H9 (cell line): ENCODE results near the gene PPIL6. TPM values are rescaled to one million over a fixed set of nuclear protein-coding genes. Genes with fewer than 3 reads are reported as not detected.

ENCODE experiments used
- DNase-seq: peaks from one replicate; pipeline ENCODE4 v3.0.0-alpha.2; 2017
- H2AFZ ChIP-seq: one replicate; pipeline ENCODE4 v1.6.1; 2013; ENCODE audit warnings: mild to moderate bottlenecking, low read length, control low read depth, moderate library complexity
- H2AK5ac ChIP-seq: 2 replicates; pipeline ENCODE4 v1.6.1; 2013; ENCODE audit warnings: low read length, control low read depth, mixed read lengths; ENCODE audit not compliant: insufficient read length
- H2BK120ac ChIP-seq: one replicate; pipeline ENCODE4 v1.6.1; 2013; ENCODE audit warnings: low read depth, mild to moderate bottlenecking, low read length, control low read depth, inconsistent platforms; ENCODE audit not compliant: poor library complexity, severe bottlenecking
- H2BK12ac ChIP-seq: 2 replicates; pipeline ENCODE4 v1.6.1; 2013; ENCODE audit warnings: low read length, control low read depth, mixed read lengths, low read depth; ENCODE audit not compliant: insufficient read length
- H2BK15ac ChIP-seq: 2 replicates; pipeline ENCODE4 v1.6.1; 2013; ENCODE audit warnings: low read depth, low read length, control low read depth
- H2BK20ac ChIP-seq: one replicate; pipeline ENCODE4 v1.6.1; 2013; ENCODE audit warnings: low read depth, mild to moderate bottlenecking, low read length, control low read depth, inconsistent platforms; ENCODE audit not compliant: poor library complexity, severe bottlenecking
- H2BK5ac ChIP-seq: 2 replicates; pipeline ENCODE4 v1.6.1; 2013; ENCODE audit warnings: low read length, control low read depth, mixed read lengths; ENCODE audit not compliant: insufficient read length
- H3K14ac ChIP-seq: 2 replicates; pipeline ENCODE4 v1.6.1; 2013; ENCODE audit warnings: low read length, control low read depth; ENCODE audit not compliant: insufficient read depth
- H3K18ac ChIP-seq: 2 replicates; pipeline ENCODE4 v1.6.1; 2013; ENCODE audit warnings: low read depth, mild to moderate bottlenecking, mixed read lengths, low read length, control low read depth; ENCODE audit not compliant: insufficient read length
- H3K23ac ChIP-seq: 2 replicates; pipeline ENCODE4 v1.6.1; 2013; ENCODE audit warnings: low read length, control low read depth, mixed read lengths, low read depth; ENCODE audit not compliant: insufficient read length
- H3K23me2 ChIP-seq: 2 replicates; pipeline ENCODE4 v1.6.1; 2013; ENCODE audit warnings: low read depth, mild to moderate bottlenecking, mixed read lengths, low read length, control low read depth; ENCODE audit not compliant: insufficient read length, poor library complexity, severe bottlenecking
- H3K27ac ChIP-seq: 2 replicates; pipeline ENCODE4 v1.5.1; 2013; ENCODE audit warnings: low read length, control low read depth, mixed read lengths, low read depth; ENCODE audit not compliant: insufficient read length
- H3K27me3 ChIP-seq: 2 replicates; pipeline ENCODE4 v1.6.1; 2013; ENCODE audit warnings: low read length, control low read depth, inconsistent platforms; ENCODE audit not compliant: insufficient read depth
- H3K4ac ChIP-seq: 2 replicates; pipeline ENCODE4 v1.6.1; 2013; ENCODE audit warnings: low read depth, mild to moderate bottlenecking, control low read depth, inconsistent platforms, low read length, moderate library complexity
- H3K4me1 ChIP-seq: 2 replicates; pipeline ENCODE4 v1.6.1; 2013; ENCODE audit warnings: low read length, control low read depth, inconsistent platforms; ENCODE audit not compliant: insufficient read depth
- H3K4me2 ChIP-seq: 2 replicates; pipeline ENCODE4 v1.6.1; 2013; ENCODE audit warnings: low read length, control low read depth, mixed read lengths; ENCODE audit not compliant: insufficient read length, insufficient read depth
- H3K56ac ChIP-seq: 2 replicates; pipeline ENCODE4 v1.6.1; 2013; ENCODE audit warnings: low read depth, mild to moderate bottlenecking, mixed read lengths, low read length, control low read depth; ENCODE audit not compliant: insufficient read length
- H3K79me1 ChIP-seq: 2 replicates; pipeline ENCODE4 v1.6.1; 2013; ENCODE audit warnings: low read depth, mild to moderate bottlenecking, moderate library complexity, low read length, control low read depth, inconsistent platforms; ENCODE audit not compliant: insufficient read depth, poor library complexity, severe bottlenecking
- H3K79me2 ChIP-seq: 2 replicates; pipeline ENCODE4 v1.6.1; 2013; ENCODE audit warnings: low read length, control low read depth, inconsistent platforms; ENCODE audit not compliant: insufficient read depth
- H3K9ac ChIP-seq: 2 replicates; pipeline ENCODE4 v1.6.1; 2013; ENCODE audit warnings: low read length, control low read depth, mixed read lengths; ENCODE audit not compliant: insufficient read length; ENCODE audit errors: extremely low read depth
- H3K9me3 ChIP-seq: one replicate; pipeline ENCODE4 v1.6.1; 2013; ENCODE audit warnings: low read depth, low read length, inconsistent platforms; ENCODE audit not compliant: control insufficient read depth
- H3T11ph ChIP-seq: one replicate; pipeline ENCODE4 v1.6.1; 2013; ENCODE audit warnings: mild to moderate bottlenecking, low read length, control low read depth, inconsistent platforms
- H4K20me1 ChIP-seq: one replicate; pipeline ENCODE4 v1.6.1; 2013; ENCODE audit not compliant: control insufficient read depth, insufficient read length, insufficient read depth
- H4K5ac ChIP-seq: 2 replicates; pipeline ENCODE4 v1.6.1; 2013; ENCODE audit warnings: low read depth, mild to moderate bottlenecking, mixed read lengths, low read length, control low read depth; ENCODE audit not compliant: insufficient read length
- H4K8ac ChIP-seq: replicated peaks from 2 replicates; pipeline ENCODE4 v1.6.1; 2013; ENCODE audit warnings: low read length, control low read depth, mixed read lengths, low read depth; ENCODE audit not compliant: insufficient read length
- H4K91ac ChIP-seq: 2 replicates; pipeline ENCODE4 v1.6.1; 2013; ENCODE audit warnings: low read depth, mild to moderate bottlenecking, moderate library complexity, mixed read lengths, low read length, control low read depth; ENCODE audit not compliant: insufficient read length
- H3K27ac Mint-ChIP-seq, 3 experiments: 2 replicates in 2 of 3; 3 replicates in 1 of 3; pipeline ENCODE4 v1.8.0; 2020 to 2021; ENCODE audit warnings: mixed read lengths in 3 of 3, mild to moderate bottlenecking in 1 of 3, moderate library complexity in 1 of 3
- H3K27me3 Mint-ChIP-seq: 2 replicates; pipeline ENCODE4 v1.8.0; 2021; ENCODE audit warnings: low read depth, mild to moderate bottlenecking, moderate library complexity, mixed read lengths
- H3K36me3 Mint-ChIP-seq, 3 experiments: 2 replicates in 2 of 3; 3 replicates in 1 of 3; pipeline ENCODE4 v1.8.0; 2020 to 2021; ENCODE audit warnings: low read depth in 3 of 3, mixed read lengths in 3 of 3; ENCODE audit not compliant: insufficient read depth in 1 of 3
- H3K4me1 Mint-ChIP-seq, 2 experiments: 2 replicates each; pipeline ENCODE4 v1.8.0; 2020; ENCODE audit warnings: mixed read lengths in 2 of 2
- H3K4me3 Mint-ChIP-seq, 2 experiments: 2 replicates in 1 of 2; 3 replicates in 1 of 2; pipeline ENCODE4 v1.8.0; 2020 to 2021; ENCODE audit warnings: mild to moderate bottlenecking in 2 of 2, mixed read lengths in 2 of 2, moderate library complexity in 1 of 2
- H3K9me3 Mint-ChIP-seq, 2 experiments: 2 replicates in 1 of 2; 3 replicates in 1 of 2; pipeline ENCODE4 v1.8.0; 2020; ENCODE audit warnings: mild to moderate bottlenecking in 2 of 2, mixed read lengths in 2 of 2, moderate library complexity in 1 of 2
- WGBS: extraction: QIAGEN DNeasy Blood & Tissue Kit; methylation state at CpG from one replicate; pipeline ENCODE4 v1.1.7; 2013; ENCODE audit warnings: missing lambda C conversion rate, low lambda C conversion rate, mixed read lengths; ENCODE audit not compliant: insufficient read length; ENCODE audit errors: extremely low coverage; 5-methylcytosine and 5-hydroxymethylcytosine counted together
- total RNA-seq: library from RNA; stranded (reverse); gene quantifications from 2 replicates; pipeline ENCODE4 v1.2.1, GENCODE V29; 2021
- TF ChIP-seq, protein P1 (sequence below): fragments of 200-600 bp; sonication (generic); conservative IDR thresholded peaks from 3 replicates; pipeline ENCODE4 v1.8.0; 2021; ENCODE audit warnings: antibody characterized with exemption, mild to moderate bottlenecking

Gene PPIL6
- total RNA-seq, 1 experiment from 2014 or later: 1.0 TPM

DNA sequence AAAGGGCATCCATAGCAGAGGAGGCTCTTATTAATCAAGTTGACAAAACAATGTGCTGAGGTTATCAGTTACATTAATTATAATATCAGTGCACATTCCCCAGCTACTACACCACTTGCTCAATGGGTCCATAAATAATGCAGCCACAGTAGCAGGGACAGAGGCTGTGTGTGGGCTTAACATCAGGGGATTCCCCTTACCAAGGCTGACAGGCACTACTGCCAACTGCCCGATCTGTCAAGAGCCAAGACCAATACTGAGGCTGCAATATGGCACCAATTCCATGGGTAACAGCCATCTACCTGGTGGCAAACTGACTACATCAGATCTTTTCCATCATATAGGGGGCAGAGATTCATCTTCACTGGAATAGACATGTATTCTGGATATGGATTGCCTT, 80.1 kb downstream of the PPIL6 start:
- Histone ChIP-seq H2BK15ac (no peak overlapping the region), H3K4me2 (no peak overlapping the region), H4K91ac (no peak overlapping the region), H3K9ac (no peak overlapping the region), H3K4ac (no peak overlapping the region), H2AFZ (no peak overlapping the region), H4K20me1 (no peaks in the 10 kb centered on the region), H3K27ac (no peak overlapping the region), H3K9me3 (peaks cover 7% of the 10 kb centered on the region), H3K14ac (no peak overlapping the region), H3K18ac (no peak overlapping the region), H3K23me2 (no peaks in the 10 kb centered on the region), H3K79me1 (no peaks in the 10 kb centered on the region), H2BK20ac (no peak overlapping the region), H3T11ph (no peak overlapping the region), H2BK12ac (no peak overlapping the region), H2BK120ac (no peak overlapping the region), H4K5ac (no peak overlapping the region), H3K79me2 (no peaks in the 10 kb centered on the region), H2AK5ac (no peak overlapping the region), H3K27me3 (no peaks in the 10 kb centered on the region), H3K4me1 (no peaks in the 10 kb centered on the region), H3K23ac (no peak overlapping the region), H4K8ac (no peak overlapping the region), H3K56ac (no peak overlapping the region), H2BK5ac (no peak overlapping the region)
- no peak for DNase-seq
- no peaks in the 10 kb centered on the region for H3K27me3 Mint-ChIP-seq
- TF ChIP-seq, protein P1, sequence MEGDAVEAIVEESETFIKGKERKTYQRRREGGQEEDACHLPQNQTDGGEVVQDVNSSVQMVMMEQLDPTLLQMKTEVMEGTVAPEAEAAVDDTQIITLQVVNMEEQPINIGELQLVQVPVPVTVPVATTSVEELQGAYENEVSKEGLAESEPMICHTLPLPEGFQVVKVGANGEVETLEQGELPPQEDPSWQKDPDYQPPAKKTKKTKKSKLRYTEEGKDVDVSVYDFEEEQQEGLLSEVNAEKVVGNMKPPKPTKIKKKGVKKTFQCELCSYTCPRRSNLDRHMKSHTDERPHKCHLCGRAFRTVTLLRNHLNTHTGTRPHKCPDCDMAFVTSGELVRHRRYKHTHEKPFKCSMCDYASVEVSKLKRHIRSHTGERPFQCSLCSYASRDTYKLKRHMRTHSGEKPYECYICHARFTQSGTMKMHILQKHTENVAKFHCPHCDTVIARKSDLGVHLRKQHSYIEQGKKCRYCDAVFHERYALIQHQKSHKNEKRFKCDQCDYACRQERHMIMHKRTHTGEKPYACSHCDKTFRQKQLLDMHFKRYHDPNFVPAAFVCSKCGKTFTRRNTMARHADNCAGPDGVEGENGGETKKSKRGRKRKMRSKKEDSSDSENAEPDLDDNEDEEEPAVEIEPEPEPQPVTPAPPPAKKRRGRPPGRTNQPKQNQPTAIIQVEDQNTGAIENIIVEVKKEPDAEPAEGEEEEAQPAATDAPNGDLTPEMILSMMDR: no peak
- H3K4me3 Mint-ChIP-seq: no peak overlapping the region
- no CpG with 5 or more reads among the region's 1 CpG for WGBS
- H3K4me1 Mint-ChIP-seq: peaks cover 0 to 3% of the 10 kb centered on the region in 2 experiments; a peak in 3 of 4 replicates
- peaks cover 76 to 87% (median 76%) of the 10 kb centered on the region in 3 experiments for H3K36me3 Mint-ChIP-seq
- peaks cover 6 to 14% of the 10 kb centered on the region in 2 experiments; a peak in 4 of 5 replicates for H3K9me3 Mint-ChIP-seq
- no peak overlapping the region for H3K27ac Mint-ChIP-seq
